CD4-positive, alpha-beta T cell treated with Interleukin-17A for 1 hour (primary cell): ENCODE results near the gene VWC2L.

ENCODE experiments used
- DNase-seq: peaks from one replicate; pipeline ENCODE4 v3.0.0-alpha.2; 2020

VWC2L gene

GRCh38 chr2:214469728-214470127, 58.9 kb downstream of the VWC2L start:
- no peak for DNase-seq

GRCh38 chr2:214471382-214471781, 60.5 kb downstream of the VWC2L start:
- no peak for DNase-seq

- no peak for DNase-seq
These were observed 61.1 kb downstream of the VWC2L start for GRCh38 chr2:214471990-214472389.

- DNase-seq: no peak
These were observed 66.5 kb downstream of the VWC2L start for GRCh38 chr2:214477305-214477704.

GRCh38 chr2:214481204-214481603, 70.3 kb downstream of the VWC2L start:
- DNase-seq: no peak

- DNase-seq: no peak
These were observed 71.9 kb downstream of the VWC2L start for GRCh38 chr2:214482728-214483127.

GRCh38 chr2:214484239-214484638, 73.4 kb downstream of the VWC2L start:
- no peak for DNase-seq

- DNase-seq: no peak
These were observed 73.8 kb downstream of the VWC2L start for GRCh38 chr2:214484701-214485100.

- DNase-seq: no peak
These were observed 78.3 kb downstream of the VWC2L start for GRCh38 chr2:214489181-214489580.

GRCh38 chr2:214489702-214490101, 78.8 kb downstream of the VWC2L start:
- DNase-seq: no peak

- DNase-seq: no peak
These were observed 81.3 kb downstream of the VWC2L start for GRCh38 chr2:214492152-214492551.

- DNase-seq: no peak
These were observed 81.8 kb downstream of the VWC2L start for GRCh38 chr2:214492608-214493007.

- no peak for DNase-seq
These were observed 86.6 kb downstream of the VWC2L start for GRCh38 chr2:214497489-214497888.

- DNase-seq: no peak
These were observed 92.7 kb downstream of the VWC2L start for GRCh38 chr2:214503568-214503967.

GRCh38 chr2:214504599-214505376, 93.9 kb downstream of the VWC2L start:
- no peak for DNase-seq

- DNase-seq: no peak
These were observed 96.2 kb downstream of the VWC2L start for GRCh38 chr2:214507032-214507431.

- no peak for DNase-seq
These were observed 103.8 kb downstream of the VWC2L start for GRCh38 chr2:214514704-214515103.

- no peak for DNase-seq
These were observed 104.3 kb downstream of the VWC2L start for GRCh38 chr2:214515111-214515510.

GRCh38 chr2:214519258-214519818, 108.5 kb downstream of the VWC2L start:
- no peak for DNase-seq

GRCh38 chr2:214529021-214529420, 118.2 kb downstream of the VWC2L start:
- DNase-seq: no peak

- no peak for DNase-seq
These were observed 118.7 kb downstream of the VWC2L start for GRCh38 chr2:214529514-214529913.

- DNase-seq: no peak
These were observed 122.7 kb downstream of the VWC2L start for GRCh38 chr2:214533541-214533940.

GRCh38 chr2:214536625-214537024, 125.8 kb downstream of the VWC2L start:
- DNase-seq: no peak

- DNase-seq: no peak
These were observed 127.1 kb downstream of the VWC2L start for GRCh38 chr2:214537929-214538328.

GRCh38 chr2:214542295-214542694, 131.4 kb downstream of the VWC2L start:
- no peak for DNase-seq
